CMK (cell line): ENCODE results near the gene HDLBP.
"Not testable (repeated sequence)": the region's sequence is repeated elsewhere in the genome, so short reads cannot be mapped to it uniquely, and the experiment has no call there.

ENCODE experiments used
- DNase-seq: peaks from one replicate; pipeline ENCODE4 v3.0.0-alpha.2; 2010; ENCODE audit warnings: low read depth

HDLBP gene

GRCh38 chr2:241207641-241208040 lies 107.8 kb downstream of the HDLBP start:
- DNase-seq = no peak

- DNase-seq = no peak
Observed at GRCh38 chr2:241207151-241207550, 108.3 kb downstream of the HDLBP start.

- DNase-seq = no peak
Observed at GRCh38 chr2:241205086-241205485, 110.4 kb downstream of the HDLBP start.

- DNase-seq = no peak
Observed at GRCh38 chr2:241204490-241204889, 111.0 kb downstream of the HDLBP start.

- no peak for DNase-seq
Observed at GRCh38 chr2:241204010-241204384, 111.5 kb downstream of the HDLBP start.

- DNase-seq = no peak
Observed at GRCh38 chr2:241203218-241204009, 112.1 kb downstream of the HDLBP start.

GRCh38 chr2:241202681-241203080 lies 112.8 kb downstream of the HDLBP start:
- DNase-seq = no peak

- no peak for DNase-seq
Observed at GRCh38 chr2:241202268-241202585, 113.2 kb downstream of the HDLBP start.

- DNase-seq = no peak
Observed at GRCh38 chr2:241201445-241202267, 113.8 kb downstream of the HDLBP start.

- no peak for DNase-seq
Observed at GRCh38 chr2:241200822-241201395, 114.6 kb downstream of the HDLBP start.

GRCh38 chr2:241199897-241200821 lies 115.3 kb downstream of the HDLBP start:
- DNase-seq = no peak

- DNase-seq = no peak
Observed at GRCh38 chr2:241199286-241199685, 116.2 kb downstream of the HDLBP start.

- DNase-seq = no peak
Observed at GRCh38 chr2:241198381-241199279, 116.8 kb downstream of the HDLBP start.

GRCh38 chr2:241197947-241198346 lies 117.5 kb downstream of the HDLBP start:
- no peak for DNase-seq

- DNase-seq = not testable (repeated sequence)
Observed at GRCh38 chr2:241197246-241197645, 118.2 kb downstream of the HDLBP start.

- DNase-seq = no peak
Observed at GRCh38 chr2:241195506-241196130, 119.9 kb downstream of the HDLBP start.

- DNase-seq = no peak
Observed at GRCh38 chr2:241194811-241195210, 120.7 kb downstream of the HDLBP start.

- DNase-seq = no peak
Observed at GRCh38 chr2:241193271-241193670, 122.2 kb downstream of the HDLBP start.

- no peak for DNase-seq
Observed at GRCh38 chr2:241191081-241191480, 124.4 kb downstream of the HDLBP start.

GRCh38 chr2:241190291-241190981 lies 125.0 kb downstream of the HDLBP start:
- no peak for DNase-seq
